GOT3 (cell line): ENCODE results near the gene OPCML.

Experiments
- DNase-seq: peaks from one replicate; lab custom pipeline; 2025; ENCODE audit warnings: mixed read lengths; lab: John Stamatoyannopoulos, UW

Gene OPCML

DNA sequence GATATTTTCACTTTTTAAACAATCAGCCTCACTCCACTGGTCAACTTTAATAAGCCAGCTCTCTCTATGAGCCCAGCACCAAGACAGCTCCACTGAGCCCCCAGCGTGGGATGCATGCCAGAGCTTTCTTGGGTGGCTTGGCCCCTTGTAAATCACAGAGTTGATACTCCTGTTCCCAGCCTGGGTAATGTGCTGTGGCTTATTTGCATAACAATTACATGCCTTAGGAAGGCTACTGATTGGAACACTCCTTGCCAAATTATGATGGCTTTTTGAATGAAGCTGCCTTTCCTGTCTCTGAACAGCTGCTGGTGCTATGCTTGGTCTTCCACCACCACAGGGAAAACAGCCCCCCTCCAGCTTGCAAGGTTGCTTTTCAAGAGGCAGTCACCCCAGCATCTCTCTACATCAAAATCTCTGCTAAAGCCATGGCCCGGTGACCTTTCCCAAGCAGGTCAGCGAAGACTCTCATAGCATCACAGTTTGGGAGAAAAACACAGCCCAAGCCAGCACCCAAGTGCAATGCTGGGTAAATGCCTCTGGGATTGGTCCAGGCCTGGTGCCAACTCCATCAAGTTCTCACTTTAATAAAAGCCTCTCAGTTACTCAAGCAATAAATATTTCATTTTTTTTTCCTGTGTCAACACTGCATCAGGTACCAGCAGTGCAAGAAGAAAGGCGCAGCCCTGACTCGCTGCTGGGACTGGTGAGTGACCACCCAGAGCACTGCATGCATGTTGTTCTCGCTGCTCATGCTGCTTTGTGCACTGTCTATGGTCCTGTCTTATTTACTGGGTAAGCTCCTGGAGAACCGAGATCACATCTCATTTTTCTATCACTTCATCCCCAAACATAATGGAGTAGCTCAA lies 549.3 kb downstream of the OPCML start:
- DNase-seq = no peak

DNA sequence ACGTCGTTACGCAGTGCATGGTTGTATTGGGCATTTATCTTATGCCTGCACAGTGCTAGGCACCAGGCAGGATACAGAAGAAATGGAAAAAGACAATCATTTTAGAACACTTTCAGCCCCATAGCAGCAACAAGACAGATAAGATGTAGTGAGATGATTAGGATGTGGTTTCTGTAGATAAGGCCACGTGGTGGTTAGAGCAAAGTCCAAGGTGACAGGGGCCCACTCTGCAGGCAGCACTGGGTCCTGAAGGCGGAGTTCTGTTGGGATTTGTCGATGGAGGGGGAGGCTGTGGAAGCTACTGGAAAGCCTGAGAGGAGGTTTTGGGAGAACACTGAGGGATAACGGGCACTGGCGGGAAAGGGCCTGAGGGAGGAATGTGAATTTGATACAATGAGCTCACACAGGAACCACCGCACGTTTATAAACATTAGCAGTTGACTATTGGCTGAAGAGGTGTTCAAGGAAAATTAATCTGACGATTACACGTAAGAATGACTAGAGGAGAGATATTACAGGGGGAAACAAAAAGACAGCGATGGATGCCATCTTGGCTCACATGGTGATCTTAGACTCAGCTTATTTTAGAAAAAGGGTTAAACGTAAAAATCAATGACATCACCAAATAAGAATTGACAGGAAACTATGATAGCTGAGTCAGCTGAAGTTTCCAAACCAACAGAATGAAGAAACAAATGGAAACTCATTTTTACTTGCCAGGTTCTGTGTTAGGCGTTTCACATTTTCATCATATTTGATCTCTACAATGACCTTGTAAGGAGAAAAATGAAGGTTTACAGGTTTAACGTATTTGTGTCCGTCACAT lies 551.0 kb downstream of the OPCML start:
- no peak for DNase-seq

DNA sequence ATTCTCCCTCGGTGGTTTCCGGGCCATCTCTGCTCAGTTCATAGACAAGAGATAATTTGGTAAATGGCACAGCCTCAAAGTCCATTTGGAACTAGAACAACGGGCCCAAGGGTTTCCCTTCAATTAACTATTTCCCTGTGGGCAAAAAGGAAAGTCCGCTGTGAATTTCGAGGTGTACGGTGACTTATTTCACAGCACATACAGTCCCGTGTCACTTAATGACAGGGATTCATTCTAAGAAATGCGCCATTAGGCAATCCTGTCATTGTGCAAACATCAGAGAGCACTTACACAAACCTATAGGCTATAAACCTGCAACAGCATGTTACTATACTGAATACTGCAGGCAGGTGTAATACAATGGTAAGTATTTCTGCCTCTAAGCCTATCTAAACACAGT lies 551.6 kb downstream of the OPCML start:
- no peak for DNase-seq

DNA sequence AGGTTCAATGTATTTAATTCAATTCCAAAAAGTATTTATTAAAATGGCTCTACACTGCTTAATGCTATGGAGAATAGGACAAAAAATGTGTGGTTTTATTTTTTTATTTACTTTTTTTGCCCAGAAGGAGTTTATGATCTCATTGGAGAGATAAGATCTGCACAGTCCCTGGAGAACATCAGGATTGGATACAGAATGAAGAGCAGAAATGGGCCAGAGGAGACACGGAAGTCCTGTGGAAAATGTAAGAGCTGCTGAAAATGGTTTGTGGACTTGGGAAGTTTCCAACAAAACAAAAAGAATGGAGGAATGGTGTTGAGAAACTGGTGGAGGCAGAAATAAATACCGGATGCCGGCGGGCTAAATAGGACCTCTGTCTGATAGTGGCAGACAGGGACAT lies 554.6 kb downstream of the OPCML start:
- DNase-seq = no peak

DNA sequence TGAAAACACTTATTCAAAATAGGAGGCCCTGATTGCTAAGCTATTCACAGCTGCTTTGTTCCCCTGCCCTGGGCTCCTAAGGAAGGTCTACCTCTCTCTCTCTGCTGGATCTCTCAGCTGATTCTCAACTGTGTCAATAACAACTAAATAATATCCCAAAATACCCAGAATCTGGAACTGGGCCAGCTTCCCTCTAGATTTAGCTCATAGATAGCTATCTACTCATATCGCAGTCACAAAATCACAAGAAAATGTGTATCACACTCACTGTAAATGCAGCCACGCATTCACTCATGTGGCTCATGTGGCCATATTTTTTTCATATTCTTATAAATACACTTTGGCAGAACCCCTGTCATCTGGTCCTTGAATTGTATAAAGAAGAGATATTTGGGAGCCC lies 555.1 kb downstream of the OPCML start:
- DNase-seq = no peak

DNA sequence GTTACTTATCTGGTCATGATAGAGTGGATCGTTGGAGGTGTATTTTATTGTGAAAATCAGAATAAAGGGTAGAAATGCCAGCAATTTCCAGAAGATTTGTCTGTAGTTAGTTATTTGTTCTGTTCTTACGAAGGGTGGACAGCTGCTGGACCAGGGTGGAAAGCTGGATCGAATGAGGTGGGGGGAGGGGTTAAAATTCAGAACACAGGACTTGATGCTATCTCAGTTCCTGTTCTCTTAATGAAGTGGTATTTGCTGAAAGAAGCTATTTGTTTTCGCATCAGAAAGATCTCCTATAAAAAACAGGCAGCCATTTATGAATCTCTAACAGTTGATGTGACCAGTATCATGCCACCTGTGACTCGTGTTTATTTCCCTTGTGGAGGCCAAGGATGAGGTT lies 556.2 kb downstream of the OPCML start:
- DNase-seq = no peak

DNA sequence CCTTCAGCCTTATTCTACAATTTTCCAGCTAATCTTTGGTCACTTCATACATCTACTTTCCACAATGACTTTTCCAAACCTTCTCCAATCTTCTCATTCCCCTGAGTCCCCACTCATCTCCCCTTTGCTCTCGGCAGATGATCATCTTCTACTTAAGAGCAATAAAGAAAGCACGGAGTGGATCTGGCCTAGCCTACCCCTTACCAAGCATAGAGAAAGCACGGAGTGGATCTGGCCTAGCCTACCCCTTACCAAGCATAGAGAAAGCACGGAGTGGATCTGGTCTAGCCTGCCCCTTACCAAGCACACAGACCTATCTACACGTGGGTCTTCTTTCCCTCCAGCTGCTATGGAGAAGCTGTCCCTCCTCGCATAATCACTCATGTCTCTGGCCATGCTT lies 558.6 kb downstream of the OPCML start:
- DNase-seq = no peak

DNA sequence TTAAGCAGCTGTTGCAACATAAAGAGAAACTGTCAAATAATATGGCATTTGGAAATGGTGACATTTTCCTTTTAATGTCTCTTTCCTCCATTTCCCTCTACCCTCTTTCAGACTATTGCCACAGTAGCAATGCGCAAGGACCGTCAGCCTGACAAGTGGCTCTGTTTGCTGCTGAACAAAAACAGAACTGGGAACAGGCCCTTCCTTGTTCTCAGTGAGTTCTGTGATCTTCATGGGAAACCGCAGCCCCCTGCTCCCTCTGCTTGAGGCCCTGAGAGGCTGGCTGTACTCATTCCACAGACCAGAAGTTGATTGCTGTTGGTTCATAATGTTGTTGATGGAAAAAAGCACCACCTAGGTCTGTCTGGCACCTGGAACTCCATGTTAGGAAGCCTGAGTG lies 559.7 kb downstream of the OPCML start:
- no peak for DNase-seq

DNA sequence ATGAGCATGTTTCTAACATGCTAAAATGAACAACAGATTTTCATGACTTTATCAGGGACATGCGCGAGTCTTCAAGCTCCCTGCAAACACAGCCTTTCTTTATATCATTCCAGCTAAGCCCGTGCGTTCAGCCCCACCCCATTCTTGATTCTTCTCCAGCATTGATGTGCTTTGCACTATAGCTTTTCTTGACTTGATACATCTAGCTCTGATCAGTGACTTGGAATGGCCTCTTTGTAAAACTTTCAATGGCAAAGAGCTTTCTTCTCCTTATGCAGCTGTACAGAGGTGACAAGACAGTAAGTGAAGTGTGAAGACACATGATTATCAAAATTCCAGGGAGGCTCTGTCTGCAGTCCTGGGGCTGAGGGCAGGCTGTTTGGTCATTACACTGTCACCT lies 561.0 kb downstream of the OPCML start:
- DNase-seq = no peak

DNA sequence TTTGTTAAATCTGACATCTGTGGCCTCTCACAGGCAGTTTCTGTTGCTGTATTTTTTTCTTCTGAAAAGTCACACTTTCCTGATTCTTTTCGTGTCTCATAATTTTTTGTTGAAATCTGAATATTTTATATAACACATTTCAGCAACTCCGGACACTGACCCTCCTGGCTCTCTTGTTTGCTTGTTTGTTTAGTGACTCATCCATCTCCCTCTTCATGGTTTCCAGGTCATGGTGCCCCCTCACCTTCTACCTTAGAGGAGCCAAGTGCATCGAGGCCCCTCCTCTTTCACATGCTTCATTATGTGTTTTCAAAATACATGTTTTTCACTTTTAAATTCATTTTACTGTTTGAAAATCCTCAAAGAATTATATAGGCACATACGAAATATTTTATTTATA lies 562.4 kb downstream of the OPCML start:
- DNase-seq = no peak

DNA sequence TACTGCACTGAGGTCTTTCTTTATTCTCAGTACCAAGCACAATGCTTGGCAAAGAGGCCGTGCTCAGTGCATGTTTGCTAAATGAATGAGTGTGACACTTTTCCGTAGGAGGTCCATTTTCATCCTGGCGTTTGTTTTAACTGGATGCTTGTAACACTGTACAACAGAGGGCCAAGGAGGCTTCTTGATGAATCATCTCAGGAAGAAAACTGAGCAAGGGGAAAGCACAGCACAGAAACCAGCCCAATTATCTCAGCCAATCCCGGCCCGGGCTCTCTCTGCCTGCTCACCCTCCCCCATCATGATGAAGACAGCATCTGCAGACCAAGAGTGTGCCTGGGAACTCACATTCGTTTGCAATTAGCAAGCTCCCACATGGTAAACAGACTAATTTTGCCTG lies 570.3 kb downstream of the OPCML start:
- no peak for DNase-seq

DNA sequence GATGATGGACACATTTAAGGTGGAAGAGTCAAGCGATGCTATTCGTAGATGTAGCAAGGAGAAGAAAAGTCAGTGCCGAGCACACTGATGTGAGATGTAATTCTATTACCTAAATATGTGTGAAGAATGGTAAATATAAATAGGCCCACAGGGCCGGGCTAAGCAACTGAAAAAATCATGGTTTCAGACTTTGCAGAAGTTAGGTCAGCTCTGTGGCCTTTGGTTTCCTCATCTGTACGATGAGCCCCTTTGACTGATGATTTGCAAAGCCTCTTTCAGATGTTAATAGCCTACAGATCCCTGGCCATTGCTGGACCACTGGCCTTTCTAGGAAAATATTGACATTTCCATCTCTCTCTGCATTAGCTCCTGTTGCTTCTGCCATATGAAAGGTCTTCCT lies 570.8 kb downstream of the OPCML start:
- DNase-seq = no peak

DNA sequence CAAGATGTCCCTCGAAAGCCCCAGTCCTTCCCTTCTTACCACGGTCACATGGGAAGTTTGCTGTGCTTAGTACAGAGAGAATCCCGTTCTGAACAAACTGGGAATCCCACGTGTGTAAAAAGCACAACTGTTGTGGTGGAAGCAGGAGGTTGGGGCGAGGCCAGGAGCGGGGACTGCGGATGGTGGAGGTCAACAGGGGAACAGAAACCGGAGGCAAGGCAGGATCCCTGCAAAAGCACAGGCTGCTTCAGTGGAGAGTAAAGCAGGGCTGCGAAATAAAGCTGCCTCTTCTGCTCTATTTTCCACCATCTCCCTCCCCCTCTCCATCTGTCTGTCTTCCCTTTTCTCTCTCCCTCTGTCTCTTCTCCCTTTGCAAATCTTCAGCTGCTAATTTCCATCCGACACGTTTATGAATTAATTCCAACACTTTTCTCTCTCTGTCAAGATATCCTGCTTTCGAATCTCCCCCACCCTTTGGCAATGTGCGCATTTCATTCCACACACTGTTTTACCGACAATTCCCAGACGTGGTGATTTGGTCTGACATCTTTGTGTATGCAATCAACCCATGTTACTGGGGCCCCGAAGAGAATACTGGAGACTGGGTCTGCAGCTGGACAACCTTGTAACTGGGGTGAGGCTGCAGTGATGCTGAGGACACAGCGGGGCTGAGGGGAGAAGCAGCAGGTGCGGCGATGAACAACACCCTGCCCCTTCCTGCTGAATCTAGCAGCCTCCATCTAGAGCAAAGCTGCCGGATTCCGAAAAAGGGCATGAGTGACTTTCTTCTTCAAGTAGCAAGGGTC lies 571.8 kb downstream of the OPCML start:
- DNase-seq = no peak

DNA sequence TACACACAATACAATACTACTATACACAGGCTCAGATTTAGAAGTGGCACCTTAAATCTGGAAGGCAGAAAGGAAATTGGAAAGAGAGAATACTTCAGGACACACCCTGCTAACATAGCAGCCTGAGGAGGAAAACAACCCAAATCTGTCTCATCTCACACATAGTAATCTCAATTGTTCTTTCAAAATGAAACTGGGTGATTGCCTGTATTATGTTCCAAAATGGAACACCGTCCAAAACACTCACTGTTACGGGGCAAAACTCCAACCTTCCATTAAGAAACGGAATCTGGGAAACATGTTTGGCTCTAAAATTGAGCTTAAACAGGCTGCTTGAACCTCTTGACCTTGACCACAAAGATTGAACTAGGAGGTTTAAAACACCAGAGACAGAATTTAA lies 572.6 kb downstream of the OPCML start:
- no peak for DNase-seq

DNA sequence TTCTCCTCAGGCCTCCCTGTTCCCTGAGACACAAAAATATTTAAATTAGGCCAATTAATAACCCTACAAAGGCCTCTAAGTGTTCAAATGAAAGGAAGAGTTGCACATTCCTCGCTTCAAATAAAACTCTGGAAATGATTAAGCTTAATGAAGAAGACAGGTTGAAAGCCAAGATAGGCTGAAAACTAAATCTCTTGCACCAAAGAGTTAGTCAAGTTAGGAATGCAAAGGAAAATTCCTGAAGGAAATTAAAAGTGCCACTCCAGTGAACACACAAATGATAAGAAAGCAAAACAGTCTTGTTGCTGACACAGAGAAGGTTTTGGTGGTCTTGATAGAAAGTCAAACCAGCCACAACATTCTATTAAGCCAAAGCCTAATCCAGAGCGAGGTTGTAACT lies 574.4 kb downstream of the OPCML start:
- DNase-seq = no peak

DNA sequence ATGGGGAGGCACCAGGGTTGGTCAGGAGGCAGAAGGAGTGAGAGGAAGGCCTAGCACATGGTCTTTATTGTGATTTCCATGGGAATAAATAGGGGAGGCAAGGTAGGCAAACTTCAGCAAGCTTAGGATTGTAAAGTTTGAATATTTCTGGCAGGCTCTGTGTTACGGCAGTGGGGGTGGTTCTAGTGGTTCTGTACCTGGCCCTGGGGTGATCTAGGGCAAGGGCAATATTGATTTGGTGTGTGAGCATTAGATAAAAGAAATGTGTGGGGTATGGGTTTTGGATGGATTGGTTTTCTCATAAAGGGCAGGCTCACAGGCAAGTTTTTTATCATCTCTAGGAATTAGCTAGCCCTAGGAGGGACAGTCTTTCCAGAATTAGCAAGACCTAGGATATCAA lies 584.0 kb downstream of the OPCML start:
- DNase-seq = no peak

DNA sequence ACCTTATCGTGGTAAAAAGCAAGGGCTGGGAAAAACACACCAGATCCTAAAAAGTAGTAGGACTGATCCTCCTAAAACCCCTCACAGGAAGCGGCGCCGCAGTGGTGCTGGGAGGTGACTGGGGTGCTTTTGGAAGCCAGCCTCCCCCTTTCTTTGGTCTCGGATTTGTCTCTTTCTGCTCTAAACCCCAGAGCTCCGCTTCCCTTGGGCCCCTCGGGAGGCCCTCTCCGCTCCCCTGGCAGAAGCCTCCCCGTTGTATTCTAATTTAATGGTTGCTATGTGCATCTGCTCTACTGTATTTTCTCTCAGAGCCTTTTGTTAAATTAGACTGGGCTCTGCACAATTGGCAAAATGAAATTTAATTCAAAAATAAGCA lies 587.7 kb downstream of the OPCML start:
- no peak for DNase-seq

DNA sequence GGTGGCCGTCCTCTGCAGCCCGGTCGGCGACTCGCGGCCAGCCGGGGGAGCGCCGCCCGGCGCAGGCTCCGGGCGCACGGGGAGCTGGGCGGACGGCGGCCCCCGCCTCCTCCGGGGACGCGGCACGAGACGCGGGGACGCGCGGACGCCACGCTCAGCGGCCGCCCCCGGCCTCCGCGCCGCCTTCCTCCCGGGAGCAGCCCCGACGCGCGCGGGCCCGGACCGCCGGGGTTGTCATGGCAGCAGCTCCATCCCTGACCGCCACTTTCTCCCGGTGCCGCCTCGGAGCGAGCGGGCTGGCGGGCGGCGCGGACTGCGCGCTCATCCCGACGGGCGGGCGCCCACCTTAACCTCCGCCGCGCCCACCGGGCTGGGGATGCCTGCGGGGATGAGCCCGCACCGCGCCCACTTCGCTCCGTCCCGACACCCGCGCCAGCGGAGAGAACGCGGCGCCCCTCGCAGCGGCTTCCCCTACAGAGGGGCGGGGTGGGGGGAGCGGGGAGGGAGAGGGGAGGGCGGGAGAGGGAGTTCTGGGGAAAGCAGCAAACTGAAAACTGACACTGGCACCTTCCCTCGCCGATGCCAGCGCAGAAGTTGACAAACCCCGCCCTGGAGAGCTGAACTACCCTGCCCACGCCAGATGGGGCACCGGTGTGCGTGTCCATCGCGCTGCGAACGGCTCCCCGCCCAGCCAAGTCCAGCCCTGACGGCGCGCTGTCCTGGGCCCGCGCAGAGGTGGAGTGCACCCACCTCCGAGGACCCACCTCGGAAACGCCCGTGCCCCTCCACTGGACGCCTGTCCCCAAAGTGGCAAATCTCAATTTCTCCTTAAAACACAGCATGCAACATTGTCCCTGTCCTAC lies 588.4 kb downstream of the OPCML start:
- no peak for DNase-seq

DNA sequence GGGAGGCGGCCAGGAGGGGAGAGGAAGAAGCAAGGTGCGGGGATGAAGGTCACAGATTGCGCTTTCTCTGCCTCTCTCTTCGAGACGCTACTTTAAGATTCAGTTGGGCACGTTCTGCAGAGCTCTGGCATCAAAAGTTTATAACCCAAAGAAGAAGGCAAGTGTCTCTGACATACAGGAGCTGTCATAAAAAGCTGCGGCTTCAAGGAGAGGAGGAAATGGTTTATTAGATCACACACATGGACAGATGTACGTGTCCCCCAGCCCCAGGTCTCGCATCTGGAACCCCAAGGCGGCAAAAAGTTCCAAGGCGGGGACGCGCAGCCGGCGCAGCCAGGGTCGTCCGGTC lies 589.0 kb downstream of the OPCML start:
- DNase-seq = no peak

DNA sequence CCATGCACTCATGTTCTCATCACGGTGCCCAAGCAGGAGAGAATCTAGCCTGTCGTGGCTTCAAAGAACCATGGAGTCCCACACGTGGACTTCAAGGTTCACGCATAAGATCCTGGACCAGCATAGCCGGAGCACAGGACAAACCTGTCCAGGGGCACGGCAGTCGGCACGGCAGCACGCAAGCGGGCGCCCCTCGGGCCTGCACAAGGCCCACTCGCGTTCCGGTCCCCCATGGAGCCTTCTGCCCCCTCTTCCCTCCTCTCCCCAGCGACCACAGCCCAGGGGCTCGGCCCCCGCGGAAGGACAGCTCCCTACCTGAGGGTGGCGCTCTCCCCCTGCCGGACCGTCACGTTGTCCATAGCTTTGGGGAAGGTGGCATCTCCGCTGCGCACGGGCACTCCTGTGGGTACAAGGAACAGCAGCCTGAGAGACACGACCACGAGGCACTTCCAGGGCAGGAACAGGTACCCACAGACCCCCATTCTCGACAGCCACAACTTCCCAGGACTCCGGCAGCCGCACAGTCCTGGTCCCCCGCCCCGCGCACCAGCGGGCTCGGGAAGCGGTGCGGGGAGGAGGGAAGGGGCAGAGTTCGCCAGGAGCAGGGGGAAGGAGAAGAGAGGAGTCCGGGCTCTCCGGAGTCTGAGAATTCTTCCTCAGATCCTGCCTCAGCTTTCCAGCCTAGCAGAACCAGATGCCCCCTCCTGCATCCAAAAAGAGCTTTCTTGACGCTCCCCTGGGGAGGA lies 589.5 kb downstream of the OPCML start:
- DNase-seq = no peak

DNA sequence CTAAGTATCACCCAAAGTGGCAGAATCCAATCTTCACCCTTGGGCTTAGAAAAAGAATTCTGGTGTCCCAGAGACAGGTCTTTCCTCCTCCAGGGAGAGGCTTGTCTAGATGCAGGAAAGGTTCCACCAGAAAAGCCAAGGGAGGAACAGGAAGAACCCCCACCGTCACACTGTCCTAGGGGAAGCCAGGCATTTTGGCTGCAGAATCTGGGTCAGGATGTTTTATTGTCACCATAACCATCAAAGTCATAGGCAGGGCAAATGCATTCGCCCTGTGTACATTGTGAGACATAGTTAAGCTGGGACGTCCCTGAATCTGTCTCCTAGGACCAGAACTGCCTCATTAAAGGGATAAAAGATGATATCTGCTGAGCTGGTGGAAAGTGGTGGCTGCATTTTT lies 590.5 kb downstream of the OPCML start:
- no peak for DNase-seq
